Activated CD8-positive, alpha-beta memory T cell treated with anti-CD3 and anti-CD28 coated beads, Interleukin-2, amount 10 ng/mL, durations not matched to agents 7 days and 5 days (primary cell): ENCODE results near the gene SPARCL1. TPM values are rescaled to one million over a fixed set of nuclear protein-coding genes. Genes with fewer than 3 reads are reported as not detected.

Experiments used
- ATAC-seq: fragments of 150-1000 bp; cut with Tn5 transposase; one replicate; pipeline ENCODE4 v1.10.0; 2021; ENCODE audit warnings: moderate library complexity
- CTCF ChIA-PET: fragments of 350-600 bp; sonication (Branson Sonifier 250); formaldehyde crosslinking; loops from one replicate; lab custom pipeline; 2021; ENCODE audit warnings: antibody characterized with exemption; lab: Charles Lee
- DNase-seq: peaks from one replicate; pipeline ENCODE4 v3.0.0-alpha.2; 2020
- H3K27ac Mint-ChIP-seq: one replicate; pipeline ENCODE4 v1.8.0; 2021; ENCODE audit warnings: mild to moderate bottlenecking, mixed read lengths
- H3K27me3 Mint-ChIP-seq: one replicate; pipeline ENCODE4 v1.8.0; 2021; ENCODE audit warnings: mixed read lengths
- H3K36me3 Mint-ChIP-seq: one replicate; pipeline ENCODE4 v1.8.0; 2021; ENCODE audit warnings: mild to moderate bottlenecking, mixed read lengths
- H3K4me1 Mint-ChIP-seq: one replicate; pipeline ENCODE4 v1.8.0; 2021; ENCODE audit warnings: mixed read lengths
- H3K4me3 Mint-ChIP-seq: one replicate; pipeline ENCODE4 v1.8.0; 2021; ENCODE audit warnings: mild to moderate bottlenecking, moderate library complexity, mixed read lengths
- H3K9me3 Mint-ChIP-seq: one replicate; pipeline ENCODE4 v1.8.0; 2022; ENCODE audit warnings: low read depth, mixed read lengths
- total RNA-seq, 2 experiments: library from RNA; stranded (reverse); gene quantifications; one replicate each; pipeline ENCODE4 v1.2.3, GENCODE V29; 2021

The SPARCL1 gene
- total RNA-seq, 2 experiments from 2014 or later: not detected

GRCh38 chr4:87555773-87556619 is 26.8 kb upstream of the SPARCL1 start:
- Mint-ChIP-seq H3K36me3 (peaks cover under 1% of the 10 kb centered on the region), H3K27me3 (peaks cover 3% of the 10 kb centered on the region), H3K27ac (no peak overlapping the region), H3K9me3 (peaks cover 2% of the 10 kb centered on the region), H3K4me3 (no peak overlapping the region), H3K4me1 (peaks cover 31% of the 10 kb centered on the region)
- CTCF ChIA-PET: interaction anchor here (0.9 to 1.5 kb wide), 4 partner anchors 11 to 69 kb away, joined by 3 to 5 read pairs (median 3); no protein-coding TSS in a partner anchor
- DNase-seq (no peak), ATAC-seq (no peak)

- DNase-seq: no peak
These were observed 24.0 kb upstream of the SPARCL1 start for GRCh38 chr4:87553182-87553581.

GRCh38 chr4:87551361-87551760 is 22.2 kb upstream of the SPARCL1 start:
- no peak for ATAC-seq
- H3K27me3 Mint-ChIP-seq: peaks cover 12% of the 10 kb centered on the region
- peaks cover 6% of the 10 kb centered on the region for H3K4me1 Mint-ChIP-seq
- CTCF ChIA-PET: no interaction called here
- H3K4me3 Mint-ChIP-seq: no peak overlapping the region
- no peak overlapping the region for H3K27ac Mint-ChIP-seq
- DNase-seq: no peak
- no peaks in the 10 kb centered on the region for H3K9me3 Mint-ChIP-seq
- no peaks in the 10 kb centered on the region for H3K36me3 Mint-ChIP-seq

More at GRCh38 chr4:87553182-87553581, 24.0 kb upstream of the SPARCL1 start:
- ATAC-seq: no peak
- Mint-ChIP-seq H3K27ac (no peak overlapping the region), H3K27me3 (peaks cover 12% of the 10 kb centered on the region), H3K4me3 (no peak overlapping the region), H3K36me3 (no peaks in the 10 kb centered on the region), H3K4me1 (peaks cover 9% of the 10 kb centered on the region), H3K9me3 (no peaks in the 10 kb centered on the region)
- CTCF ChIA-PET: no interaction called here

GRCh38 chr4:87547016-87547708 is 18.0 kb upstream of the SPARCL1 start:
- Mint-ChIP-seq H3K4me1 (no peaks in the 10 kb centered on the region), H3K9me3 (no peaks in the 10 kb centered on the region), H3K27ac (no peak overlapping the region), H3K36me3 (no peaks in the 10 kb centered on the region), H3K27me3 (peaks cover 17% of the 10 kb centered on the region), H3K4me3 (no peak overlapping the region)
- CTCF ChIA-PET: no interaction called here
- no peak for DNase-seq
- no peak for ATAC-seq

- ATAC-seq: no peak
- peaks cover 16% of the 10 kb centered on the region for H3K27me3 Mint-ChIP-seq
- H3K27ac Mint-ChIP-seq: no peak overlapping the region
- no peaks in the 10 kb centered on the region for H3K36me3 Mint-ChIP-seq
- no peaks in the 10 kb centered on the region for H3K4me1 Mint-ChIP-seq
- no peak overlapping the region for H3K4me3 Mint-ChIP-seq
- no peak for DNase-seq
- no peaks in the 10 kb centered on the region for H3K9me3 Mint-ChIP-seq
- CTCF ChIA-PET: interaction anchor here (1.1 to 1.7 kb wide), 4 partner anchors 12 to 304 kb away, joined by 3 to 5 read pairs (median 4); no protein-coding TSS in a partner anchor
These were observed 15.9 kb upstream of the SPARCL1 start for GRCh38 chr4:87545052-87545451.

GRCh38 chr4:87543835-87544461 is 14.8 kb upstream of the SPARCL1 start:
- H3K9me3 Mint-ChIP-seq: no peaks in the 10 kb centered on the region
- H3K4me1 Mint-ChIP-seq: no peaks in the 10 kb centered on the region
- peaks cover 10% of the 10 kb centered on the region for H3K27me3 Mint-ChIP-seq
- CTCF ChIA-PET: interaction anchor here (1.1 to 1.7 kb wide), 4 partner anchors 13 to 305 kb away, joined by 3 to 5 read pairs (median 4); no protein-coding TSS in a partner anchor
- no peak overlapping the region for H3K27ac Mint-ChIP-seq
- H3K36me3 Mint-ChIP-seq: no peaks in the 10 kb centered on the region
- no peak overlapping the region for H3K4me3 Mint-ChIP-seq
- no peak for ATAC-seq
- DNase-seq: no peak

GRCh38 chr4:87542734-87543312 is 13.6 kb upstream of the SPARCL1 start:
- CTCF ChIA-PET: no interaction called here
- Mint-ChIP-seq H3K9me3 (no peaks in the 10 kb centered on the region), H3K27ac (no peak overlapping the region), H3K4me1 (no peaks in the 10 kb centered on the region), H3K27me3 (peaks cover 10% of the 10 kb centered on the region), H3K36me3 (no peaks in the 10 kb centered on the region), H3K4me3 (no peak overlapping the region)
- DNase-seq (no peak), ATAC-seq (no peak)

GRCh38 chr4:87541956-87542709 is 13.0 kb upstream of the SPARCL1 start:
- no peaks in the 10 kb centered on the region for H3K9me3 Mint-ChIP-seq
- no peaks in the 10 kb centered on the region for H3K4me1 Mint-ChIP-seq
- H3K27ac Mint-ChIP-seq: no peak overlapping the region
- DNase-seq: no peak
- peaks cover 10% of the 10 kb centered on the region for H3K27me3 Mint-ChIP-seq
- H3K36me3 Mint-ChIP-seq: no peaks in the 10 kb centered on the region
- no peak for ATAC-seq
- H3K4me3 Mint-ChIP-seq: no peak overlapping the region
- CTCF ChIA-PET: no interaction called here

- Mint-ChIP-seq H3K4me1 (no peaks in the 10 kb centered on the region), H3K27ac (no peak overlapping the region), H3K9me3 (no peaks in the 10 kb centered on the region), H3K4me3 (no peak overlapping the region), H3K36me3 (no peaks in the 10 kb centered on the region), H3K27me3 (peaks cover 10% of the 10 kb centered on the region)
- DNase-seq: no peak
- CTCF ChIA-PET: no interaction called here
- ATAC-seq: no peak
These were observed 12.3 kb upstream of the SPARCL1 start for GRCh38 chr4:87541521-87541920.

GRCh38 chr4:87540146-87541058 is 11.2 kb upstream of the SPARCL1 start:
- Mint-ChIP-seq H3K36me3 (no peaks in the 10 kb centered on the region), H3K27ac (no peak overlapping the region), H3K4me1 (no peaks in the 10 kb centered on the region), H3K27me3 (peaks cover 10% of the 10 kb centered on the region), H3K9me3 (no peaks in the 10 kb centered on the region), H3K4me3 (no peak overlapping the region)
- ATAC-seq (no peak), DNase-seq (no peak)
- CTCF ChIA-PET: no interaction called here

GRCh38 chr4:87532907-87533306 is 3.7 kb upstream of the SPARCL1 start:
- CTCF ChIA-PET: no interaction called here
- ATAC-seq (no peak), DNase-seq (no peak)
- Mint-ChIP-seq H3K27ac (no peak overlapping the region), H3K9me3 (no peaks in the 10 kb centered on the region), H3K4me1 (no peaks in the 10 kb centered on the region), H3K27me3 (peaks cover 17% of the 10 kb centered on the region), H3K4me3 (no peak overlapping the region), H3K36me3 (no peaks in the 10 kb centered on the region)

GRCh38 chr4:87532109-87532508 is 2.9 kb upstream of the SPARCL1 start:
- CTCF ChIA-PET: no interaction called here
- Mint-ChIP-seq H3K4me3 (no peak overlapping the region), H3K27ac (no peak overlapping the region), H3K36me3 (no peaks in the 10 kb centered on the region), H3K9me3 (no peaks in the 10 kb centered on the region), H3K27me3 (peaks cover 20% of the 10 kb centered on the region), H3K4me1 (no peaks in the 10 kb centered on the region)
- ATAC-seq (no peak), DNase-seq (no peak)
